ENCODE data around the gene PPIL1. TPM values are rescaled to one million over a fixed set of nuclear protein-coding genes. Genes with fewer than 3 reads are reported as not detected.

Gene PPIL1
- total and polyA plus RNA-seq, 2 of the 13 experiments (the other 11 are each of a cell fraction or from before 2014, with no cell fraction given) = 74.2 to 144 TPM

GRCh38 chr6:36874443-36875249 lies at the start of gene PPIL1 (continued):
- TF ChIP-seq ZBTB40 (IDR thresholded peaks at IDR 0.05) (peak; percentile 99), ZBTB40 (CRISPR knock-in tag; IDR thresholded peaks at IDR 0.05) (peak; percentile 94), ZNF432 (CRISPR knock-in tag; IDR thresholded peaks at IDR 0.05; ENCODE audit: borderline replicate concordance) (no peak), ATF7 (IDR thresholded peaks at IDR 0.05) (no peak), ATF7 (CRISPR knock-in tag; IDR thresholded peaks at IDR 0.05) (peak; percentile 62; the same call in 1 of the 2 replicates), YY1 (IDR thresholded peaks at IDR 0.05; ENCODE audit: insufficient read depth, insufficient replicate concordance, low read depth, low read length) (peak; percentile 93), ZNF350 (CRISPR knock-in tag; IDR thresholded peaks at IDR 0.05; ENCODE audit: borderline replicate concordance, low read depth) (peak; percentile 98; the same call in 1 of the 2 replicates), TOPORS (CRISPR knock-in tag; IDR thresholded peaks at IDR 0.05) (peak; percentile 87; the same call in 1 of the 2 replicates), ZNF205 (CRISPR knock-in tag; IDR thresholded peaks at IDR 0.05) (peak; percentile 83), ZNF790 (CRISPR knock-in tag; IDR thresholded peaks at IDR 0.05; ENCODE audit: borderline replicate concordance) (peak; percentile 81; the same call in 1 of the 2 replicates), SOX13 (IDR thresholded peaks at IDR 0.05) (peak; percentile 19; the same call in 1 of the 2 replicates), SOX13 (CRISPR knock-in tag; conservative IDR thresholded peaks at IDR 0.05 in 1 of 2, IDR thresholded peaks at IDR 0.05 in 1 of 2) (peak in 1 of 2 experiments; percentile 38; a peak in 1 of 4 replicates), ATF7-NPFF (CRISPR knock-in tag; IDR thresholded peaks at IDR 0.05; ENCODE audit: low read depth) (peak; percentile 95), MXD4 (CRISPR knock-in tag; IDR thresholded peaks at IDR 0.05) (peak; percentile 93), CREM (IDR thresholded peaks at IDR 0.05) (peak; percentile 81), CREM (CRISPR knock-in tag; IDR thresholded peaks at IDR 0.05) (no peak), IRF2 (CRISPR knock-in tag; IDR thresholded peaks at IDR 0.05) (peak; percentile 81; the same call in 1 of the 2 replicates), ATM (IDR thresholded peaks at IDR 0.05; ENCODE audit: borderline replicate concordance) (no peak), HOXA7 (CRISPR knock-in tag; IDR thresholded peaks at IDR 0.05) (no peak)
- TF ChIP-seq, protein P1, sequence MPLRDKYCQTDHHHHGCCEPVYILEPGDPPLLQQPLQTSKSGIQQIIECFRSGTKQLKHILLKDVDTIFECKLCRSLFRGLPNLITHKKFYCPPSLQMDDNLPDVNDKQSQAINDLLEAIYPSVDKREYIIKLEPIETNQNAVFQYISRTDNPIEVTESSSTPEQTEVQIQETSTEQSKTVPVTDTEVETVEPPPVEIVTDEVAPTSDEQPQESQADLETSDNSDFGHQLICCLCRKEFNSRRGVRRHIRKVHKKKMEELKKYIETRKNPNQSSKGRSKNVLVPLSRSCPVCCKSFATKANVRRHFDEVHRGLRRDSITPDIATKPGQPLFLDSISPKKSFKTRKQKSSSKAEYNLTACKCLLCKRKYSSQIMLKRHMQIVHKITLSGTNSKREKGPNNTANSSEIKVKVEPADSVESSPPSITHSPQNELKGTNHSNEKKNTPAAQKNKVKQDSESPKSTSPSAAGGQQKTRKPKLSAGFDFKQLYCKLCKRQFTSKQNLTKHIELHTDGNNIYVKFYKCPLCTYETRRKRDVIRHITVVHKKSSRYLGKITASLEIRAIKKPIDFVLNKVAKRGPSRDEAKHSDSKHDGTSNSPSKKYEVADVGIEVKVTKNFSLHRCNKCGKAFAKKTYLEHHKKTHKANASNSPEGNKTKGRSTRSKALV (CRISPR knock-in tag; IDR thresholded peaks at IDR 0.05) = peak; percentile 59; the same call in 1 of the 2 replicates

Measured in HepG2 (cell line).